K562 (cell line): ENCODE results near the gene METTL8. TPM values are rescaled to one million over a fixed set of nuclear protein-coding genes. Genes with fewer than 3 reads are reported as not detected.

Experiments
- ADNP ChIP-seq: fragments of 200-800 bp; sonication (Bioruptor generic); IDR thresholded peaks from 2 replicates; pipeline ENCODE4 v1.6.1; 2016; ENCODE audit warnings: missing genetic modification characterization, missing compliant biosample characterization
- BHLHE40 ChIP-seq: IDR thresholded peaks from 2 replicates; pipeline ENCODE4 v1.6.1; 2011; ENCODE audit warnings: low read length, improper control_type of control experiment
- CEBPG ChIP-seq, 3 experiments: fragments of 200-800 bp in 1 of 3; sonication (Bioruptor generic) in 1 of 3; sonication (generic) in 1 of 3; formaldehyde crosslinking in 1 of 3; IDR thresholded peaks in 2 of 3; conservative IDR thresholded peaks in 1 of 3; 2 replicates each; pipeline versions ENCODE4 v1.6.1 to v1.8.0; 2016 to 2022; ENCODE audit warnings: missing compliant biosample characterization in 2 of 3, missing genetic modification characterization in 2 of 3, mild to moderate bottlenecking in 1 of 3, missing genetic modification reagents in 1 of 3
- FOXK1 ChIP-seq: sonication (generic); formaldehyde crosslinking; IDR thresholded peaks from 2 replicates; pipeline ENCODE4 v1.8.0; 2022; ENCODE audit warnings: missing genetic modification reagents, mild to moderate bottlenecking, borderline replicate concordance
- GTF2B ChIP-seq: IDR thresholded peaks from 2 replicates; pipeline ENCODE4 v1.6.1; 2011; ENCODE audit not compliant: insufficient read length; ENCODE audit errors: extremely low read depth
- NELFE ChIP-seq: IDR thresholded peaks from 2 replicates; pipeline ENCODE4 v1.6.1; 2011; ENCODE audit warnings: mild to moderate bottlenecking; ENCODE audit not compliant: insufficient read depth, insufficient read length
- PPARD ChIP-seq: fragments of 250-450 bp; sonication (Bioruptor Pico); IDR thresholded peaks from 2 replicates; pipeline ENCODE4 v1.8.0; 2022; ENCODE audit warnings: inconsistent platforms, mild to moderate bottlenecking, moderate library complexity
- ZNF316 ChIP-seq: fragments of 450-650 bp; IDR thresholded peaks from 2 replicates; pipeline ENCODE4 v1.6.1; 2016
- ZNF407 ChIP-seq: fragments of 450-650 bp; IDR thresholded peaks from 2 replicates; pipeline ENCODE4 v1.6.1; 2016; ENCODE audit warnings: low read depth
- polyA plus RNA-seq, 8 experiments: library from polyadenylated mRNA; depleted of rRNA in 4 of 8; stranded (reverse) in 5 of 8; unstranded in 3 of 8; fragments of >200 nt; fragmentation: Nextera tagmentation in 2 of 8; fragmentation: Illumina TruSeq in 1 of 8; extraction: Ambion mirVana in 2 of 8; extraction: Trizol in 1 of 8; gene quantifications; 2 replicates each; pipeline versions ENCODE4 v1.2.1 to v1.2.3, GENCODE V29; 2011 to 2014; ENCODE audit warnings: inconsistent platforms in 1 of 8, missing spikeins in 1 of 8
- total RNA-seq, 7 experiments: library from RNA; depleted of rRNA in 6 of 7; stranded (reverse); fragments of >200 nt in 6 of 7; fragmentation: Illumina TruSeq in 2 of 7; extraction: Trizol in 2 of 7; gene quantifications; 2 replicates each; pipeline versions ENCODE4 v1.2.1 to v1.2.3, GENCODE V29; 2011 to 2021; ENCODE audit warnings: low replicate concordance in 1 of 7

The METTL8 gene
- total and polyA plus RNA-seq, 9 of the 15 experiments (the other 6 are each of a cell fraction or from before 2014, with no cell fraction given) = 12.9 to 52.6 (median 33.7) TPM

GRCh38 chr2:171406044-171406443 is 27.7 kb downstream of the METTL8 start (continued):
- no peak for TF ChIP-seq PPARD (CRISPR knock-in tag)
- no peak for TF ChIP-seq ADNP
- no peak for TF ChIP-seq ZNF316
- TF ChIP-seq BHLHE40 = no peak
- no peak for TF ChIP-seq ZNF407
- no peak for TF ChIP-seq FOXK1
- no peak for TF ChIP-seq GTF2B
- TF ChIP-seq NELFE = no peak
- no peak for TF ChIP-seq CEBPG (CRISPR knock-in tag; IDR thresholded peaks at IDR 0.05)
- TF ChIP-seq CEBPG (tag; conservative IDR thresholded peaks at IDR 0.05 in 1 of 2, IDR thresholded peaks at IDR 0.05 in 1 of 2) = no peak
